ENCODE measurements around the gene DOCK3. TPM values are rescaled to one million over a fixed set of nuclear protein-coding genes. Genes with fewer than 3 reads are reported as not detected.
"Not testable (repeated sequence)": the region's sequence is repeated elsewhere in the genome, so short reads cannot be mapped to it uniquely, and the experiment has no call there.

Gene DOCK3
- total and polyA plus RNA-seq, 5 donors, result 1.9 to 5.2 (median 4.2) TPM

DNA sequence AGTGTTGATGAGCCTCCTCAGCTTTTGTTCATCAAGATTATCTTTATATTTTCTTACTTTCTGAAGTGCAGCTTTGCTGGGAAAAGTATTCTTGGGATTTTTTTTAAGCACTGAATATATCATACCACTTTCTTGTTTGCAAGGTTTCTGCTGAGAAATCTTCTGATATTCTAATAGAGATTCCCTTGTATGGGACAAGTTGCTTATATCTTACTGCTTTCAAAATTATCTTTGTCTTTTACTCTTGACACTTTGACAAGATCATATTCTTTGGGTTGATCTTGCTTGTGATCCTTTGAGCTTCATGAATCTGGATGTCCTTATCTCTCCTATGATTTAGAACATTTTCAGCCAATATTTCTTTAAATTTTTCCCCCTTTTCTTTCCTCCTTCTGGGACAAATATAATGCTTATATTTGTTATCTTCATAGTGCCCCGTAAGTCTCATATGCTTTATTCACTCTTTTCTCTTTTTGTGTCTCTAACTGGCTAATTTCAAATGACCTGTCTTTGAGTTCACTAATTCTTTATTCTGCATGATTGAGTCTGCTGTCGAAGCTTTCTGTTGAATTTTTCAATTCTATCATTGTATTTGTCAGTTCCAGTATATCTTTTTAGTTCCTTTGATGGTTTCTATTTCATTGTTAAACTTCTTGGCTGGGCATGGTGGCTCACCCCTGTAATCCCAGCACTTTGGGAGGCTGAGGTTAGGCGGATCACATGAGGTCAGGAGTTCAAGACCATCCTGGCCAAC lies 499.0 kb downstream of the DOCK3 start:
- H3K4me3 ChIP-seq (ENCODE audit: low read length), result no peak overlapping the region
- intact Hi-C loops (cut with DNase I), result no loop called here
- ATAC-seq (no peak), DNase-seq (no peak)
- WGBS, result 75% methylated on average over 3 of the region's 3 CpGs
- H3K4me1 ChIP-seq (ENCODE audit: control insufficient read depth, insufficient read depth, low read length), result no peaks in the 10 kb centered on the region
- no peak overlapping the region for H3K27ac ChIP-seq (ENCODE audit: low read length)
- no peaks in the 10 kb centered on the region for H3K27me3 ChIP-seq (ENCODE audit: control insufficient read depth, insufficient read depth)
- peaks cover 2% of the 10 kb centered on the region for H3K9me3 ChIP-seq (ENCODE audit: control insufficient read depth, low read length)

DNA sequence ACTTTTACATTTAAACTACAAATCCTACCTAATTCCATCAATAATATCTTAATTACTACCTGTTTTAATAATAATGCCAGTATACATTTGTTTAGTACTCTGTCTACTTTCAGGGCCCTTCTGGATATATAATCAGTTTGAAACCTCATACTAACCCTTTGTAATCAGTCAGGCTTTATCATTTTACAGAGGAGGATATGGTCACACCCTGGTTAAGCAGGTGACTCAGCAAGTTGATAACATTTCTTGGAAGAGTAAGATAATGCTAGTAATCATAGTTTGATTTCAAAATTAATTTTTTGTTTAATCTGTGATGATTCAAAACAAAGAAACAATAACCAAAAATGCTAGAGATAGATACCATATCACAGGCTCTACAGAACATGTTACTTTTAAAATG lies 502.2 kb downstream of the DOCK3 start:
- Histone ChIP-seq H3K27ac (ENCODE audit: low read length) (no peak overlapping the region), H3K9me3 (ENCODE audit: control insufficient read depth, low read length) (peaks cover 2% of the 10 kb centered on the region), H3K4me1 (ENCODE audit: control insufficient read depth, insufficient read depth, low read length) (no peaks in the 10 kb centered on the region), H3K4me3 (ENCODE audit: low read length) (no peak overlapping the region), H3K27me3 (ENCODE audit: control insufficient read depth, insufficient read depth) (no peaks in the 10 kb centered on the region)
- no peak for ATAC-seq
- intact Hi-C loops (cut with DNase I), result no loop called here
- DNase-seq, result no peak

DNA sequence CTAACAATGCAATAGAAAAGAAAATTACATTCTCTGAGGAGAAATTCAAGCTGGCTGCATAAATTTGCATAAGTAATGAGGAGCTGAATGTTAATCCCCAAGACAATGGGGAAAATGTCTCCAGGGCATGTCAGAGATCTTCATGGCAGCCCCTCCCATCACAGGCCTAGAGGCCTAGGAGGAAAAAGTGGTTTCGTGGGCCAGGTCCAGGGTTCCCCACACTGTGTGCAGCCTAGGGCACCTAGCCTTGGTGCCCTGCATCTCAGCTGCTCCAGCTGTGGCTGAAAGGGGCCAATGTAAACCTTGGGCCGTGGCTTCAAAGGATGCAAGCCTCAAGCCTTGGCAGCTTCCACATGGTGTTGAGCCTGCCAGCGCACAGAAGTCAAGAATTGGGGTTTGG lies 511.7 kb downstream of the DOCK3 start:
- H3K27ac ChIP-seq (ENCODE audit: low read length); ATAC-seq; DNase-seq; H3K9me3 ChIP-seq (ENCODE audit: control insufficient read depth, low read length); intact Hi-C loops (cut with DNase I); H3K4me1 ChIP-seq (ENCODE audit: control insufficient read depth, insufficient read depth, low read length); H3K4me3 ChIP-seq (ENCODE audit: low read length); H3K27me3 ChIP-seq (ENCODE audit: control insufficient read depth, insufficient read depth): not testable (repeated sequence)
- 71% methylated on average over 3 of the region's 3 CpGs for WGBS

GRCh38 chr3:51190199-51190598 lies 515.5 kb downstream of the DOCK3 start:
- no peaks in the 10 kb centered on the region for H3K9me3 ChIP-seq (ENCODE audit: control insufficient read depth, low read length)
- 67% methylated on average over 1 of the region's 1 CpG for WGBS
- H3K27me3 ChIP-seq (ENCODE audit: control insufficient read depth, insufficient read depth), result no peaks in the 10 kb centered on the region
- no peaks in the 10 kb centered on the region for H3K4me1 ChIP-seq (ENCODE audit: control insufficient read depth, insufficient read depth, low read length)
- ATAC-seq (peak; percentile 83 to 84), DNase-seq (no peak)
- intact Hi-C loops (cut with DNase I), result no loop called here
- peak overlapping the region; percentile 22 for H3K27ac ChIP-seq (ENCODE audit: low read length)
- H3K4me3 ChIP-seq (ENCODE audit: low read length), result no peak overlapping the region

DNA sequence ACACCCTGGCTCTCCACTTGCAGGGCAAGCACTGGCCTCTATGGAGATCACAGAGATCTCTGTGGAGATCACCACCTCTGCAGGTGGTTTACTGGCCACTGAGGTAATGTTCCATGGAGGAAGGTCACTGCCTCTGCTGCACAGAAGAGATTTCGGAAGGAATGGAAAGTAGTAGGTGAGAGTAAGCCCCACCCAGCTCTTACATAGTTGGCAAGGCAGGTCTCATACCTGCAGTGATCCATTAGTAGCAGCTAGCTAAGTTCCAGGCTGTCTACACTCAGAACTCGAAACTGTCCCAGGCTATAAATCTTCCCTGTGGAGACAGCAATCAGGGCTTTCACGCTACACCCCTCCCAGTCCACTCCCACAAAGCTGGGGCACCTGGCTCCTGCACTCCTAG lies 516.1 kb downstream of the DOCK3 start:
- no peak overlapping the region for H3K27ac ChIP-seq (ENCODE audit: low read length)
- ATAC-seq (no peak), DNase-seq (no peak)
- H3K27me3 ChIP-seq (ENCODE audit: control insufficient read depth, insufficient read depth), result no peaks in the 10 kb centered on the region
- H3K9me3 ChIP-seq (ENCODE audit: control insufficient read depth, low read length), result no peaks in the 10 kb centered on the region
- WGBS, result 76% methylated on average over 3 of the region's 3 CpGs
- intact Hi-C loops (cut with DNase I), result no loop called here
- no peaks in the 10 kb centered on the region for H3K4me1 ChIP-seq (ENCODE audit: control insufficient read depth, insufficient read depth, low read length)
- no peak overlapping the region for H3K4me3 ChIP-seq (ENCODE audit: low read length)

- Histone ChIP-seq H3K9me3 (ENCODE audit: control insufficient read depth, low read length) (no peaks in the 10 kb centered on the region), H3K4me1 (ENCODE audit: control insufficient read depth, insufficient read depth, low read length) (no peaks in the 10 kb centered on the region), H3K4me3 (ENCODE audit: low read length) (no peak overlapping the region), H3K27ac (ENCODE audit: low read length) (no peak overlapping the region), H3K27me3 (ENCODE audit: control insufficient read depth, insufficient read depth) (no peaks in the 10 kb centered on the region)
- intact Hi-C loops (cut with DNase I), result no loop called here
- no peak for ATAC-seq
- DNase-seq, result no peak
Observed at GRCh38 chr3:51191768-51192167, 517.0 kb downstream of the DOCK3 start.

GRCh38 chr3:51198477-51198876 lies 523.8 kb downstream of the DOCK3 start:
- ATAC-seq (no peak), DNase-seq (no peak)
- Histone ChIP-seq H3K9me3 (ENCODE audit: control insufficient read depth, low read length) (no peaks in the 10 kb centered on the region), H3K4me3 (ENCODE audit: low read length) (no peak overlapping the region), H3K27me3 (ENCODE audit: control insufficient read depth, insufficient read depth) (no peaks in the 10 kb centered on the region), H3K27ac (ENCODE audit: low read length) (no peak overlapping the region), H3K4me1 (ENCODE audit: control insufficient read depth, insufficient read depth, low read length) (no peaks in the 10 kb centered on the region)
- intact Hi-C loops (cut with DNase I), result no loop called here
- 80% methylated on average over 3 of the region's 3 CpGs for WGBS

DNA sequence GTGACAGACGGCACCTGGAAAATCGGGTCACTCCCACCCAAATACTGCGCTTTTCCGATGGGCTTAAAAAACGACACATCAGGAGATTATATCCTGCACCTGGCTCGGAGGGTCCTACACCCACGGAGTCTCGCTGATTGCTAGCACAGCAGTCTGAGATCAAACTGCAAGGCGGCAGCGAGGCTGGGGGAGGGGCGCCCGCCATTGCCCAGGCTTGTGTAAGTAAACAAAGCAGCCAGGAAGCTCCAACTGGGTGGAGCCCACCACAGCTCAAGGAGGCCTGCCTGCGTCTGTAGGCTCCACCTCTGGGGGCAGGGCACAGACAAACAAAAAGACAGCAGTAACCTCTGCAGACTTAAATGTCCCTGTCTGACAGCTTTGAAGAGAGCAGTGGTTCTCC lies 524.6 kb downstream of the DOCK3 start:
- H3K4me1 ChIP-seq (ENCODE audit: control insufficient read depth, insufficient read depth, low read length); ATAC-seq; H3K27me3 ChIP-seq (ENCODE audit: control insufficient read depth, insufficient read depth); H3K9me3 ChIP-seq (ENCODE audit: control insufficient read depth, low read length); H3K27ac ChIP-seq (ENCODE audit: low read length); intact Hi-C loops (cut with DNase I); DNase-seq; H3K4me3 ChIP-seq (ENCODE audit: low read length): not testable (repeated sequence)
- 88% methylated on average over 13 of the region's 13 CpGs for WGBS

- intact Hi-C loops (cut with DNase I), result no loop called here
- ATAC-seq, result no peak
- no peak overlapping the region for H3K4me3 ChIP-seq (ENCODE audit: low read length)
- no peaks in the 10 kb centered on the region for H3K27me3 ChIP-seq (ENCODE audit: control insufficient read depth, insufficient read depth)
- 65% methylated on average over 2 of the region's 2 CpGs for WGBS
- H3K4me1 ChIP-seq (ENCODE audit: control insufficient read depth, insufficient read depth, low read length), result no peaks in the 10 kb centered on the region
- H3K27ac ChIP-seq (ENCODE audit: low read length), result no peak overlapping the region
- no peak for DNase-seq
- no peaks in the 10 kb centered on the region for H3K9me3 ChIP-seq (ENCODE audit: control insufficient read depth, low read length)
Observed at GRCh38 chr3:51216291-51216690, 541.6 kb downstream of the DOCK3 start.

DNA sequence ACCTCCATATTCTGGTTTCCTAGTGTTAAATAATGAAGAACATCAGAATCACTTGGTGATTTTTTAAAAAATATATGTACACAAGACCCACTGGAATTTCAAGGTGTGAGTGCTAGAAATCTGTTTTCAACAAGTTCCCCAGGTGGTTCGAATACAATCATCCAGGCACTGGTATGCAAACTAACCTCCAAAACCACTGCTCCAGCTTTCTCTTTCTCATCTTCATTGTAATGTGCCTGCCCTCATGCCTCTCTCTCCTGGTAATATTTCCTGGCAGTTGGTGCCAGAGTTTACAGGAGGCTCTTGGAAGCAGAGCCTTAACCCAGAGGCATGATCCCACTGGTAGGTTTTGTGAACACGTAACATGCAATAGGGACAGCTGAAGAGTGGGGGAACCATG lies 547.2 kb downstream of the DOCK3 start:
- Histone ChIP-seq H3K4me1 (ENCODE audit: control insufficient read depth, insufficient read depth, low read length) (no peaks in the 10 kb centered on the region), H3K4me3 (ENCODE audit: low read length) (no peak overlapping the region), H3K9me3 (ENCODE audit: control insufficient read depth, low read length) (no peaks in the 10 kb centered on the region), H3K27ac (ENCODE audit: low read length) (no peak overlapping the region), H3K27me3 (ENCODE audit: control insufficient read depth, insufficient read depth) (no peaks in the 10 kb centered on the region)
- WGBS, result 80% methylated on average over 2 of the region's 2 CpGs
- DNase-seq (no peak), ATAC-seq (no peak)
- intact Hi-C loops (cut with DNase I), result no loop called here

- ATAC-seq, result no peak
- H3K9me3 ChIP-seq (ENCODE audit: control insufficient read depth, low read length), result no peaks in the 10 kb centered on the region
- 72% methylated on average over 1 of the region's 1 CpG for WGBS
- no peaks in the 10 kb centered on the region for H3K27me3 ChIP-seq (ENCODE audit: control insufficient read depth, insufficient read depth)
- H3K27ac ChIP-seq (ENCODE audit: low read length), result no peak overlapping the region
- H3K4me3 ChIP-seq (ENCODE audit: low read length), result no peak overlapping the region
- intact Hi-C loops (cut with DNase I), result no loop called here
- no peak for DNase-seq
- no peaks in the 10 kb centered on the region for H3K4me1 ChIP-seq (ENCODE audit: control insufficient read depth, insufficient read depth, low read length)
Observed at GRCh38 chr3:51224283-51224682, 549.6 kb downstream of the DOCK3 start.

GRCh38 chr3:51224843-51225242 lies 550.1 kb downstream of the DOCK3 start:
- DNase-seq (no peak), ATAC-seq (no peak)
- Histone ChIP-seq H3K9me3 (ENCODE audit: control insufficient read depth, low read length) (no peaks in the 10 kb centered on the region), H3K27ac (ENCODE audit: low read length) (no peak overlapping the region), H3K4me1 (ENCODE audit: control insufficient read depth, insufficient read depth, low read length) (no peaks in the 10 kb centered on the region), H3K27me3 (ENCODE audit: control insufficient read depth, insufficient read depth) (no peaks in the 10 kb centered on the region), H3K4me3 (ENCODE audit: low read length) (no peak overlapping the region)
- intact Hi-C loops (cut with DNase I), result no loop called here
- 80% methylated on average over 1 of the region's 1 CpG for WGBS
